GM19035 (cell line): Measurements from ENCODE around the gene SOX6.
"Not testable (repeated sequence)": the region's sequence is repeated elsewhere in the genome, so short reads cannot be mapped to it uniquely, and the experiment has no call there.

Source experiments
- ATAC-seq: cut with Tn5 transposase; IDR thresholded peaks from one replicate; pipeline ENCODE4 v1.9.1; 2021; ENCODE audit not compliant: unreplicated experiment

The SOX6 gene

GRCh38 chr11:16157327-16157726 is 199.0 kb downstream of the SOX6 start:
- no peak for ATAC-seq

DNA sequence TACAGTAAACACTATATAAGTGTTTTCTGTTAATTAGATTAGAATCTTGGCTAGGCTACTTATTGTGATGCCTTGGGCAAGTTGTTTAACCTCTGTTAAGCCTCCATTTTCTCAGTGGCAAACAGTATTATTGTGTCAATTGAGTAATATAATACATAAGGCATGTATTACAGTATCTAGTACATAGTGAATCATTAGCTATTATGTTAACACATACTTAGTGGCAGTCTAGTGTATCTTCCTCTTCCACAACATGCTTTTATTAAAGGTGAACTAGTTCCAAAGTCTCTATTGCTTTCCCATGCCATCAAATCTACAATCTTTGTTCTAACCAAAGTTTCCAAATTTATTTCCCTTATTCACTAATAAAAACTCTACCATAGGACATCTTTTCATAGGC is 200.9 kb downstream of the SOX6 start:
- no peak for ATAC-seq

GRCh38 chr11:16154715-16155396 is 201.5 kb downstream of the SOX6 start:
- ATAC-seq: no peak

DNA sequence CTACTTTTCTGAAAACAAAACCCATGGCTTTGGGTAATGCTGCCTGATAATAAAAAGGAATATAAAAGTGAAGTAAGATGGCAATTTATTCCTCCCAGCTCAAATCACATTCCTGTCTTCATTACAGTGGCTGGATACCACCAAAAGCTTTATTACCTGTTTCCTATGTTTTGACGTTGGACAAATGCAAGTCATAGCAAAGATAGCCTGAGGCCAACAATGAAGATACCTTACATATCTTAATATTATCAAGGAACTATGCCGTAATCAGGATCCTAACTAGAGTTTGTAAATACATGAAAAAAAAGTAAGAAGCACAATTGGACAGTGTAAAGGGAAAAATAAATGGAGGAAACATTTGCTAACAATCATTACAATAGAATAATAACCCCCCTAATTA is 202.4 kb downstream of the SOX6 start:
- ATAC-seq: no peak

- no peak for ATAC-seq
Observed at GRCh38 chr11:16151138-16151537, 205.2 kb downstream of the SOX6 start.

GRCh38 chr11:16149476-16149875 is 206.9 kb downstream of the SOX6 start:
- ATAC-seq: no peak

DNA sequence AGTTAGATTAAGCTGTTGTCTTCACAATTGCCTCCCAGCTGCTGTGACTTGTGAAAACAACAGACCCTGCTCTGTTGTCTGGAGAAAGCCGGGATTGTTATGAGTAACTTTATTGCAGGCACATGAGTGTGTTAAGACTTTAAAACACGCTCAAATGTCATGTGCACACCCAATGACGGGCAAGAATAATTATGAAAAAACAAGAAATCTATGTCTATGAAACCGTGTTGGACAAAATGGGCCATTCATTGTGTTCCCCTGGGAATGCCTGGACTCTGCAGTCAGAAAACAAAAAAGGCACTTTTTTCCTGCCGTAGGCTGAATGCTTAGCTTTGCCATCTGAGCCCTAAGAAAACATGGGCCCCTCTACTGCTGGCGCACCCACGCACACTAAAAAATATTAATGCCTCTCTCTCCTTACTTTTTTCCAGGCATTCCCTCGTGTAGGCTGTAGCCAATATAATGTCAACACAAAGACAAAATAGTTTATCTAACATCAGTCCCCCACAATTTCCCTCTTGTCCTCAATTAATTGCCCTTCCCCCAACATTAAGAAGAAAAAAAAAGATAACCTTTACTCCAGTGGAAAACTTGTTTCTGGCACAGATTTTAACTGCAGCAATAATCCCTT is 207.9 kb downstream of the SOX6 start:
- no peak for ATAC-seq

- ATAC-seq: not testable (repeated sequence)
Observed at GRCh38 chr11:16146980-16147379, 209.4 kb downstream of the SOX6 start.

DNA sequence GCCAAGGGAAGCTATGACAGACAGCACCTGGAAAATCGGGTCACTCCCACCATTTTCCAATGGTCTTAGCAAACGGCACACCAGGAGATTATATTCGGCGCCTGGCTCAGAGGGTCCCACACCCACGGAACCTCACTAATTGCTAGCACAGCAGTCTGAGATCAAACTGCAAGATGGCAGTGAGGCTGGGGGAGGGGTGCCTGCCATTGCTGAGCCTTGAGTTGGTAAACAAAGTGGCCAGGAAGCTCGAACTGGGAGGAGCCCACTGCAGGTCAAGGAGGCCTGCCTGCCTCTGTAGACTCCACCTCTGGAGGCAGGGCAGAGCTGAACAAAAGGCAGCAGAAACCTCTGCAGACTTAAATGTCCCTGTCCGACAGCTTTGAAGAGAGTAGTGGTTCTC is 214.7 kb downstream of the SOX6 start:
- ATAC-seq: not testable (repeated sequence)

- ATAC-seq: not testable (repeated sequence)
Observed at GRCh38 chr11:16141162-16141561, 215.2 kb downstream of the SOX6 start.

DNA sequence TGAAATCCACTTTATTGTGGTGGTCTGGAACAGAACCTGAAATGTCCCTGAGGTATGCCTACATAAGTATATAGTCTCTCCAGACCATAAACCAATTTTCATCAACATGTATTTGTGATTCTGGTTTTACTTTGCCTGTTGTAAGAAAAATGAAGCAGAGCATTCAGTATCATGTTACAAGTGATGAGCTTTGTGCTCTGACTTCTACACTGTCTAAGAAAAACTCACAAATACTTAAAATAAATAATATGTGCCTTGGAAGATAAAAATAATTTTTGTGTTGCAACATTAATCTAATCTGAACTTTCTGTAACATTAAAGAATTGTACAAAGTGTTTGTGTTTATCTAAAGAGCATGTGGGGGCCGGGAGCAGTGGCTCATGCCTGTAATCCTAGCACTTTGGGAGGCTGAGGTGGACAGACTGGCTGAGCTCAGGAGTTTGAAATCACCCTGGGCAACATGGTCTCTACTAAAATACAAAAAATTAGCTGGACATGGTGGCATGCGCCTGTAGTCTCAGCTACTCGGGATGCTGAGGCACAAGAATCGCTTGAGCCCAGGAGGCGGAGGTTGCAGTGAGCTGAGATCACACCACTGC is 219.5 kb downstream of the SOX6 start:
- ATAC-seq: no peak

DNA sequence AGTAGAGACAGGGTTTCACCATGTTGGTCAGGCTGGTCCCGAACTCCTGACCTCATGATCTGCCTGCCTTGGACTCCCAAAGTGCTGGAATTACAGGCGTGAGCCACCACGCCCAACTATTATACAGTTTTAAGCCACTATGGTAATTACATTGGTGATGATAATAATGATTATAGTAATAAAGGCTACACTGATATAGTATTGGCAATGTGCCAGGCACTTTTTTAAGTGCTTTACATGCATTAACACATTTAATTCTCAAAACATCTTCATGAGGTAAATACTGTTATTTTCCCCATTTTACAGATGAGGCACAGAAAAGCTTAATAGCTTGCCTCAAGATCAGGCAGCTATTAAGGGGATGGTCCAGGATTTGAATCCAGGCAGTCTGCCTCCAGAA is 222.5 kb downstream of the SOX6 start:
- ATAC-seq: no peak

GRCh38 chr11:16127732-16128131 is 228.6 kb downstream of the SOX6 start:
- ATAC-seq: no peak

DNA sequence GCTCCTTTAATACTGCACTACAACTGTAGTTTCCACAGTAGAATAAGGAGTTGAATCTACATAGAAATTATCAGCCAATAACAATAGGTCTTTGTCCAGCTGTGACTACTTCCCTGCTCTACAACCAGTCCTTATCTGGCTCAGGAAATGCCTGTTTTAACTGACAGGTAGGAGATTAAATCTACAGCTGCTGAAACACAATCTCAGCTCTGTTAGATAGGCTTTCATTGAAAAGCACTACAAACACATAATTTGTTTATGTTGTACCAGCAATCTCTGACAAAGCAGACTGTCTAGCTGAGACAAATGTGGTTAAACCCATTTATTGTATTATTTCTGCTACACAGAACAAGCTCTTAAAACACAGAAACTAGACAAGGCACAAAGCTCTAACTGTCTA is 230.0 kb downstream of the SOX6 start:
- no peak for ATAC-seq

GRCh38 chr11:16125796-16126195 is 230.6 kb downstream of the SOX6 start:
- no peak for ATAC-seq

GRCh38 chr11:16124390-16124789 is 232.0 kb downstream of the SOX6 start:
- no peak for ATAC-seq

- no peak for ATAC-seq
Observed at GRCh38 chr11:16121853-16122252, 234.5 kb downstream of the SOX6 start.

GRCh38 chr11:16120008-16120407 is 236.3 kb downstream of the SOX6 start:
- no peak for ATAC-seq

DNA sequence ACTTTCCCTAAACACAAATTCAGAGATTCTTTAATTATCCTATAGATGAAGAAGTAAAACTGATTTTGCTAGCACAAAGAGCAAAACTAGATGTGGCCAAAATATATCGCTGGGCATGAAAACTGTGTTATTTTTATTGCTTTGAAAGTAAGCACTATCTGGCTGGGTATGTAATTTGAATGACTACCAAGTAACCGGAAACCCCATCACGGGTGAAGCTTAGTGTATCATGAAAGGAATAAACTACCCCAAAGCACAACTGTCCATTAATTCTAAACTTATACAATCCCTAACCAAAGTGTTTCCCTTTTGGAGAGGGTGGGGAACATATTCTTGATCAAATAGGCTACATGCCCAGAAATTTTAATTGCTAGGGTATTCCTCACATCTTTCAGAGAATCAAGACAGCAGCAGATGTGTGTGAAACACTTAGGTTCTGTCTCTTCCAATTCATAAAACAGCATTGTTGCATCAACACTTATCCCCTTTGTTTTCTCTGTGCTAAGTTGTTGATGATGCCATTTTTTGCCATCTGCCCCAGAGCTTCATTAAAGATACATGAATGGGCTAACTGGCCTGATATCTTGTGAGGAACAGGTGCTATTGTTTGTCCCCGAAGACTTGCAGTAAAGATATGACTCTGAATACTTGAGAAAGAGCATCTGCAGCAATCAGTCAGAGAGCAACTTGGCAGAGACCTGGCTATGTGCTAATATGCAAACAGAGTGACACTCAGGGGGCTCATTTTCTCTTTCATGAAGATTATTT is 238.2 kb downstream of the SOX6 start:
- ATAC-seq: no peak

DNA sequence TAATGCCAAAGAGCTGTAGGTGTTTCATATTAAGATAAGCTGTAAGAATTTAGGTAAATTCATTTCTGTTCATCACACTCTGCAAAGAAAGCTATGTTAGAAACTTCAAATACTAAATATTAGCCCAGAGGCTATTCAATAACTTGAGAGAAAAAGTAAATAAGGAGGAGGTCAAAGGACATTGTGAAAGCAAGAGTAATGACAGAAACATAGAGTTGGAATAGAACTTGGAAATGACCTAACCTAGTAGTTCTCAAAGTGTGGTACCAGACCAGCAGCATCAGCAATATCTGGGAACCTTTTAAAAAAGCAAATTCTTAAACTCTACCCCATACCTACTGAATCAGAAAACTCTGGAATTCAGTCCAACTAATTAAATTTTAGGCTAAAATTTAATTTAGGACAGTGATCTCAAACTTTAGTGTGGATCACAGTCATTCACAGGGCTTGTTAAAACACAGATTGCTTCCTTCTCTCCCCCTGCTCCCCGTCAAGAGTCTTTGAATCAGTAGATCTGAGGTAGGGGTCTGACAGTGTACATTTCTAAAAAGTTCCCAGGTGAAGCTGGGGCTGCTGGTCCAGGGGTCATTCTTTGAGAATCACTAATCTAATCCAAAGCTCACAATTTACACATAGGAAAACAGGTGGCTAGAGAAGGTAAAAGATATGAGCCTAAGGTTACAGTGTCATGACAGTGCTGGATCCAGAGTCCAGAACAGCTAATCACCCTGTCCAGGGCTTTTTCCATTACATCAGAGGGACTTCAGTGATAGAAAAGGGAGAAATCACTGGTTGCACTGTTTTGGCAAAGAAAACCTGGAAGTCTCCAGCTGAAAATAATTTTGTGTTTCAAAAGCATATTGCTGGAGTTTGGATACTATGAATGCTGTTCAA is 241.1 kb downstream of the SOX6 start:
- no peak for ATAC-seq

DNA sequence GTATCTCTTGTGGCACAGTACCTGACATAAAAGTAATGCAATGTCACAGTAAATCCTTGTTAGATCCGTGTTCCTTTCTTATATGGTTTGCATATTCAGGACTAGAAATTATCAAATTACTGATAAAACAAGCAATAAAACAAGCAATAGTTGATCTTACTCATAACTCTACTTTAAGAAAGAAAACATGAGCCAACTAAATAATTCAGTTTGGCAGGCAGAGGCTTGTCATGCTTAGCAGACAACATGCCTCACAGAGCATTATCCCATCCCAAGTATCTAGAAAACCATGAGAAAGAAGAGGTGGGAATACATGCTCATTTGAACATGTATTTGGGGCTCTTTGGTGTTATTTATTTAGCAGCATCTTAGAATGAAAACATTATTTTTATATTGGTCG is 241.9 kb downstream of the SOX6 start:
- ATAC-seq: no peak
